Measurements from ENCODE around the gene GNL2.
"Not testable (repeated sequence)": the region's sequence is repeated elsewhere in the genome, so short reads cannot be mapped to it uniquely, and the experiment has no call there.

The GNL2 gene

DNA sequence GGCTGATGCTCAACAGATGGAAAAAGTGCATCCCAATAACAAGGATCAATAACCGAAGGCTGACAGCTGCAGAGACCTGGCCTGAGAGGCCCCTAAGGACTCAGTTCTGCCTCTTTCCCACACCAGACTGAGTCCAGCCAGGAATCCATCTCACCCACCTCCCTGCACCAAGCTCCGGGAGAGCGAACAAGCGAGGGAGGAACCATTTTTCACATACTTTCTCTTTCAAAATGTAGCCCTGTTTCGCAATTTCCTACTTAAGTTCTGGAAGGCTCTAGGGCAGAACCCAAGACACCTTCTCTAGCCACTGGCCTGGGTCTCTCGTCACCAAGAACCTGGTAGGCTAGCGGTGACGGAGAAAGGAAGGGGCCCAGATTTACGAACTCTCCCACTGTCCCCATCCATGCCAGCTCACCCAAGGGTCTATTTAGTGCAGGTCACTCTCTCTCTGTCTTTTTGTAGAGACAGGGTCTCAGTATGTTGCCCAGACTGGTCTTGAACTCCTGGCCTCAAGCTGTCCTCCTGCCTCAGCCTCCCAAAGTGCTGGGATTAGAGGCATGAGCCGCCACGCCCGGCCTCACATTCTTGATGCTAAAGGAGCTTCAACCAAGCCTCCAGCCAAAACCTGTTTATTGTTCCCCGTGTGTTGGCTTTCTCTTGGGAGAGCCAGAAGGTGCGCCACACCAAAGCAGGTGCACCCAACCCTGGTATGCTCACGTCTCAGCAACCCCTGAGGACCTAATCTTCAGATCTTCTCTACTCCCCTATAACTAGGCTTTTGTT lies 10.9 kb upstream of the GNL2 start:
- no peak for DNase-seq

DNA sequence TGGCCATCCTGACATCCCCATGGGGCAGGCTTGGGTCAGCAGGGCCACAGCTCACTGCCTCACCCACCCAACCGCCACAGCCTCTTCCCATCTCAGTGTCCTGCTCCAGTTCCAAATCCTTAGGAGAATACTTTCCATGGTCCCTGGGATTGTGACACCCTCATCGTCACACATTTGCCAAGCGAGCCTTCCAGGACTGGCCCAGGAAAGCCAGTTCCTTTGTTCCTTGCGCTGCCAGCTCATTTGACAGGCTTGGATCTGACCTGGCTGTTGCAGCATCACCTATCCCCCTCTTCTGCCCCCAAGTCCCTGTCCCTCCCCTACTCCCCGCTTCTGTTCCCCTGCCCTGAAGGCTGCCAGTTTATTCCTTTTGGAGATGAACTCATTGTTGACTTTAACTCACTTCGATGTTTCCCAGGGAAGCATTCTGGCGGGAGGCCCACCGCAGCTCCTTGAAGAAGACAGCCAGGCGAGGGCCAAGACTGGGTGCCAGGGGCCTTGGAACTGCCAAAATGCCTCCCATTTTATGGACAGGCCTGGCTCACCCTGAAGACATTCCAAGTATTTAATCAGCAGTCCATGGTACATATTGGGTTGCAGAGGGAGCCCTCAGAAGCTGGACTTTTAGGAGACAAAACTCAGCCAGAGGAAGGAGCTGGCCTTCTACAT lies 10.2 kb upstream of the GNL2 start:
- no peak for DNase-seq

DNA sequence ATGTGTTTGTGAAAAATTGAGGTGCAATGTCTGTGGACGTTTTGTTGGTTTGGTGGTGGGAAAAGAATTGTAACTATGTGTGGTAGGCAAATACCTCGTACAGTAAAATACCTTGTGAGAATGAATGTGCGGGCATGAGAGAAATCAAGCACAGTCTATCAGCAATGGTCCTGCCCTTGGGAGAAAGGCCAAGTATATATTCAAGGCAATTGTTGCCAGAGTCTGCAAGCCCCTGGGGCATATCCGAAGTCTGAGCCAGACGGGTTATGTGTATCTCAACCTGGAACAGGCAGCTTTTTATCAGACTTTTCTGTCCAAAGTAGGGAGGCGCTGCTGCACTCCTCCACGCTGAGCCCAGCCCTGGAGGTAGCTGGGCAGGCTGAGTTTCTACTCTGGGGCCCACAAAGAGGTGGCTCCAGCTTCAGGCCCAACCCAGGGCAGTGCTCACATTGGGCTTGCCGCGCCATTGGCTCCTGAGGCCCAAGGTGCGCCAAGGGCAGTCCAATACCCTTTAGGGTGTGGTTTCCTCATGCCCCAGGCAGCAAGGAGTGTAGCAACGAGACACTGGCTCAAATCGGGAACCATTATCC lies 9.4 kb upstream of the GNL2 start:
- no peak for DNase-seq

DNA sequence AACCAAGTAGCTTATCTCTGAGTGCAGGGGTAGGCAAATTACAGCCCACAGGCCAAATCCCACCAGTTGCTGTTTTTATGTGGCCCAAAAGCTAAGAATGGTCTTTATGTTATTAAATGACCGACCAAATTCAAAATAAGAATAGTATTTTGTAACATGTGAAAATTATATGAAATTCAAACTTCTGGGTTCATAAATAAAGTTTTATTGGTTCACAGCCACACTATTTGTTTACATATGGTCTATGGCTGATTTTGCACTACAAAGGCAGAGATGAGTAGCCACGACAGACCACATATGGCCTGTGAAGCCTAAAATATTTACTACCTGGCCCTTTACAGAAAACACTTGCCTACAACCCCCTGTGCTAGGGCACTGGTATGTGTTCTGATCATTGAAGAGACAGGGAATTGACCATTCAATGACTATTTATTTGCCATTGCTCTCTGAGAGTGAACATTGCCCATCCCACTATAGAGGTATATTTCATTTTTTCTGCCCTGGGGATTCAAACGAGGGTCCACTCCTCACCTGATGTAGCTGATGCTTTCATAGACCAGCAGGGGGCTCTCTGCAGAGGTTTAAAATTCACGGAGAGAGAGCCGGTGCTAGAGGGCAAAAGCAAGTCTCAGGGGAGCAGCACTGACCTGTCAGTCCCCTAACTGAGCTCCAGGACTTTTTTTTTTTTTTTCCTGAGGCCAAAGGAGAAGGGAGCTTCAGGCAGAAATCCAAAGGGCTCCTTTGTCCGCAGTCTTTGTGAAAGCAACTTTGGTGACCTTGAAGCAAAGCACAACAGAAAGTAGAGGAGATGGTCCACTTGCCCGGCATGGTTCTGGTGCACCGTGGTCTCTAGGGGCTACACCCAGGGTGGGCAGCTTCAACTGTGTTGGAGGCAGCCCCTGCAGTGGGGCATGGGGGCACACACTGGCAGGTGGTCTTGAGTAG lies 7.3 kb upstream of the GNL2 start:
- peak; percentile 65 for DNase-seq

DNA sequence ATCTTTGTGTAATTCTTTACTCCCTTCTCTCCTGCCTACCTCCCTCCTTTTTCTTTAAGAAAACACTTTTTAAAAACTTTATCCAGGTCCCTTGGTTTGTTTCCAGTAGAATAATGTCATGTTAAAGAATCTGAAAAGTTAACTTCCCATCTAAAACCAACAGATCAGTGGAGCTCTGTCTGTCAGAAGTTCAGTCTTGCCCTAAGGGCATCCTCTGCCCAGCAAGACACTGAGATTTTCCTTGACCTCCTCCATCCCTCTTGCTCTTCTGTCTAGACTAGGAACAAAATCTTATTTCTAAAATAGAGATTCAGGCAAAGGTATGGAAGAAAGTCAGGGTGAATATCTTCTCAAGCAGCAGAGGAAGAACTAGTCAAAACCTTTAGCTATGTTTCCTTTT lies 5.7 kb upstream of the GNL2 start:
- DNase-seq = no peak

DNA sequence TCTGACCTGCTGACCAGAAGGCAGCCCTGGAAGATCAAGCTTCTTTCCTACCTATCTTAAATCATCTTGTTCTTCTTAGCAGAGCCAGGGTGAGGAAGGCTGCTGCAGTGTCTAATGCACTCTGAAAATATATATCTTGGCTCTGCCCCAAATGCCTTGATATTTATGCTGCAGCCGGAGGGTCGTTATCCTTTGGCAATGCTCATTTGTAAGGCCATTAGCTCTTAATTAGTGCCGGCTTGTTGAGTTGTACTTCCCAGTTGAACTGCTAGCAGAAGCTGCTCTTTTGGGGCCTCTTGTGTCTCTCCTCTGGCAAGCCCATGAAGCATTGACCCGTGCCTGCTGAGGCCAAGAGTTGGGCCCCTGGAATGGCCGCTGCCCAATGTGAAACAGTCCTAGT lies 4.2 kb upstream of the GNL2 start:
- DNase-seq = no peak

DNA sequence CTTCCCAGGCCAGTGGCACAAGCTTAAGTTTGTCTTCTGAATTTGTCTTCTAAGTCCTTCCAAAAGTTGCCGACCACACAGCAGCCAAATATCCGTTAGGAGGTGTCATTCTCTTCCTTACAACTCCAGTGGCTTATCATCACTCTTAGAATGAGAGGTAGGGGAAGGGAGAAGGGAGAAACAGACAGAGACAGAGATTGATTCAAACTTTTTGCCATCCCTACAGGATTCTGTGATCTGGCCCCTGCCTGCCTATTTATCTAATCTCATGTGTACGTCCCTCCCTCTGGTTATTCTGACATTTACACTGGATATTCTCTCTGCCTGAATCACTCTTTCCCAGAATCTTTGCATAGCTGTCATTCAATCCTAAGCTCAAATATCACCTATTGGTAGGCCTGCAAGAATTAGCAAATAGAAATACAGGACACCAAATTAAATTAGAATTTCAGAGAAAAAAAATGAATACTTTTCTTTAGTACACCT lies 488 bp upstream of the GNL2 start:
- DNase-seq = no peak

DNA sequence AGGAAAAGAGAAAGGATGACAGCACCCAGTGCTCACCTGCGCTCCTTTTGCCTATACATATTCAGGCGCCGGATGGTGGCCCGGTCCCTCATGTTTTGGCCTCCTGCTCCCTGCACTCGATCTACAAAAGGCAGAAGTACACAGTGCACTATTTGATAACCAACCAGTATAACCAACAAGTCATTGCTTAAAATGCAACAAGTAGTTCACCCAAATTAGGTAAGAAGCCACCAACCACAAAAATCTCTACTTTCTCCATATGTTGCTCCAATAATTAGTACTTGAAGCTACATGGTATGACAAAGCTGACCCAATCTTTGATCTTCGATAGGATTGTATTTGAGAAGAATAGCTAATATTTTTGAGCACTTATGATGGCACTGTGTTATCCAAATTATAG lies 2.0 kb downstream of the GNL2 start:
- DNase-seq = no peak

DNA sequence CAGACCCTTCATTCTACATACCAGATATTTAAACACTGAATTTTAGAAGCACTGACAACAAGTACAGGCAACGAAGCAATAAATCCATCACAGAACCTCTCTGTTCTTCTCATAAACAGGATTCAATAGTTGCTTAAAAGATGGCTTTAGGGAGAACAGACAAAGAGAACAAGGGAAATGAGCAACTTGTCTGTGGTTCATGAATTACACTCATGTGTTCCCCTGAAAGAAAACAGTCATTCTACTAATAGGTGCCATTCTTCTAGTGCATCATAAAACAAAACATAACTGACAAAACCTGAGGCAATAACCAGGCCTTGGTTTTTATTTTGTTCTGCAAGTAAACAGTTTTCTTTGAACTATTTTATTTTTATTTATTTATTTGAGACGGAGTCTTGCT lies 6.8 kb downstream of the GNL2 start:
- no peak for DNase-seq

DNA sequence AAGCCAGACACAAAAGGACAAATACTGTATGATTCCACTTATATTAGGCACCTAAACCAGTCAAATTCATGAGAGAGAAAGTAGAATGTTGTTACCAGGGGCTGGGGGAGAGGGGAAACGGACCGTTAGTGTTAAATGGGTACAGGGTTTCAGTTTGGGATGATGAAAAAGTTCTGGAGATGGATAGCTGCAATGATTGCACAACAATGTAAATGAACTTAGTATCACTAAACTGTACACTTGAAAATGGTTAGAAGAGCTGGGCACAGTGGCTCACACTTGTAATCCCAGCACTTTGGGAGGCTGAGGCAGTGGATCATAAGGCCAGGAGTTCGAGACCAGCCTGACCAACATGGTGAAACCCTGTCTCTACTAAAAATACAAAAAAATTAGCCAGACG lies 11.2 kb downstream of the GNL2 start:
- DNase-seq = not testable (repeated sequence)

DNA sequence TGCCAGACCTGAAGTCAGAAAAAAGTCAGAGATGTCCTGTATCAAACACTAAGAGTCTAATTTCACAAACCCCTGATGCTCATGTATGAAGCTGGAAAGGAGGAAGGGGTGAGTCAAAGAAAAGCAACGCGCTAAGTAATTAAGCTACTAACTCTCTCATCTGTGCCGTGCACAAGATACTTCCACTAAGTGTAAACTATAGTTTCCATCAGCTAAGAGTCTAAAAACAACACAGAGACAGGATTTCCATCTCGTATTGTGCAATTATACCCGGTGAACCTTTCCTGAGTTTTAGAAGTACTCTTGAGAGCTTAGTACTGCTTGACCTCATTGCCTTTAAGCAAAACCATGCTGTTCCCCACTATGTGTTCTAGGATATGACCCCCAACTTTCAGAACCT lies 20.0 kb downstream of the GNL2 start:
- DNase-seq = no peak

DNA sequence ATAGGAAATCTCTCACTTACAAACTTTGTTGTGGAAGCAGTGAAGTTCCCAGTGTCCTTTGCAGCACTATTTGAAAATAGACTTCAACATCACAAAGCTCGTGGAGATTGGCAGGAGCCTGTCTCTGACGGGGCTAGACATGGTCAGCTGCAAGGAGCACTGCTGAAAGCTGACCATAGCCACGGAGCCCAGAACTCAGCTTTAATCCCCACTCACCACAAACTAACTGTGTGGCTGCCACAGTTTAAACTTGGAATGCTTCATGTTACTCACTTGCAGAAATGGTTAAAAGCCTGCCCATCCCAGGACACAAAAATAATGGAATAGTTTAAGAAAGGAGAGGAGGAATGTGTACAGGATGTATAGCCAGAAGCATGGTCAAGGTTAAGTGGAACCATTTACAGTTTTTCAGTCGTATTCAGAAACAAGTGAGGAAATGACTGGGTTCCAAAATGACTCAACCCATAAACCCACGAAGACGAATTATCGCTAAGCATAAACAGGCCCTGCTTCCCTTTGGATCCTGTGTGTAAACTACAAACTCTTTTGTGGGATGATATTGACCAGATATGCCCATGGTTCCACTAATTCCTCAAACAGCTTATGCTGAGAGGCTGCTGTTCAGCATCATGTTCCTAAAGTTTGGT lies 20.8 kb downstream of the GNL2 start:
- no peak for DNase-seq

DNA sequence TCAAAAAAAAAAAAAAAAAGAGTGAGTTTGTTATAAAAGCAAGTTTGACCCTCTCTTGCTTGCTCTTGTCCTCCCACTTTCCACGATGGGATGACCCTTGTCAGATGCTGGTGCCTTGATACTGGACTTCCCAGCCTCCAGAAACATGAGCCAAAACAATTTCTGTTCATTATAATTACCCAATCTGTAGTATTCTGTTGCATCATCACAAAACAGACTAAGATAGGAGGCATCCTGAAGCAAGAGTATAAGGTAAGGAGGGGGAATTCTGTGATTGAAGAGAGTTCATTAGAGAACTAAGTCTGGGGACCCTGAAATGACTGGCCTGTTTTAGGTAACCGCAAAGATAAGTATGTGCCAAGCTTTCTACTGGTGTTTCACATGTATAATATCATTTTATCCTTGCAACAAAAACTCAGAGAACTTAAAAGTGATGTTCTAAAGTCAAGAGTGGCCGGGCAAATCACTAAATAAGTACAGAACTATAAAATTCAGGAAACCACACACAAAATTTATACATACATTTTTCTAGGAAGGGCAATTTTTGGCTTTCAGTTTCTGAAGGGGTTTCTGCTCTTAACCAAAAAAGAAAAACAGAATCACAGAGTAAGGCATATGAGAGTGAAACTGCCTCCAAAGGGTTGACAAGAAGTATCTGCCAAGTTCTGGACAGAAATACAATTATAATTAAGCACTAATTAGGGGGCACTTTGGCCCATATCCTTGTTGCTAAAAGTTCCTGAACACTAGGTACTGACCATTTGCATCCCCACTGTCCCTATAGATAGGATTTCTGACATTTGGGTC lies 25.0 kb downstream of the GNL2 start:
- no peak for DNase-seq

DNA sequence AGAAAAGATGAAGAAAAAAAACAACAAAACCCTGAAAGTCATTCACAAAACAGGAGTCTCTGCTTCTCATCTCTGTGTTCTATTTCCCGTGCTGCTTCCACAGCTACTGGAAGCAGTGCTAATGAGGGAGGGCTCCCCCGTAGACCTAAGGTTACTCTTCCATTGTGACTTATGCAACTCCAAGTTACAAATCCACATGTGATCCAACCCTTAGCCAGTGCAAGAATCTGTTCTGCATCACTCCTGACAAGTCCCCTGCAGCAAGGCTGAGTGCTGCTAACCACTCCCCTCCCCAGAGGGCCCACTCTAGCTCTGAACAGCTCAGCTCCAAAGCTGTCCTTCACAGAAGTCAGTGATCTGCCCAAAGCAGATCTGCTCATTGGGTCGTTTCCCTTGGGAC lies 28.7 kb downstream of the GNL2 start:
- DNase-seq = no peak

DNA sequence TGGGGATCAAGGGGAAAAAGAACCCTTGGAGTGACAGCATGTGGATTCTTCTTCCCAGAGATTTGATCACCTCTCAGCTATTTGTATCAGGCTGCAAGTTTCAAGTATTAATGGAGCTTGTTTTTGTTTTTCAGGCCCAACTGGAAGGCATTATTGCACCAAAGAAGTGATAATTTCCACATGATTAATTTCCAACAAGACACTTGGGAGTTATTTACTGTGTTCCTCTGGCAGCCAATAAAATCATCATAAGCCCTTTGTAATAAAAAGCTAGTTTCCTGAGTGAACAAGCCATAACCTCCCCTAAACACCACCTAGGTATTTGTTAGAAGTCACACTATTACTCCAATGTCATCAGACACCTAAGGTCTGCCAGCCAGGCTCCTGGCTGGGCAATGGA lies 30.8 kb downstream of the GNL2 start:
- DNase-seq = no peak

DNA sequence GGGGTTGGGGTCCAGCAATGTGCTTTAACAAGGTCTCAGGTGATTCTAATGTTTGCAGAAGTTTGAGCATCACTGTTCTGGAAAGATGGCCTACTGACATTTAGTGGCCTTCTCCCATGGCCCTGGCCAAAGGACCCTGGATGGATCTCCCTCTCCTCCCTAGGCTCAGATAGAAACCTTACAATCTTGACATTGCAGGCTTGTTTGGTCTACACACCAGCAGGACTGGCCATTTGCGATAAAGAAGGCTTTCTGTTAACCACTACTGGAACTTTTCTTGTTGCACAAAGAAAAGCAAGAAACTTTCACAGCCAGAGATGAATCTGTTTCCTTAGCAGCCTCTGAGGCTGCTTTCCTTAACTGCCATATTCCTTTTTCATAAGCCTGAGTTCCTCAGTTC lies 32.8 kb downstream of the GNL2 start:
- no peak for DNase-seq

DNA sequence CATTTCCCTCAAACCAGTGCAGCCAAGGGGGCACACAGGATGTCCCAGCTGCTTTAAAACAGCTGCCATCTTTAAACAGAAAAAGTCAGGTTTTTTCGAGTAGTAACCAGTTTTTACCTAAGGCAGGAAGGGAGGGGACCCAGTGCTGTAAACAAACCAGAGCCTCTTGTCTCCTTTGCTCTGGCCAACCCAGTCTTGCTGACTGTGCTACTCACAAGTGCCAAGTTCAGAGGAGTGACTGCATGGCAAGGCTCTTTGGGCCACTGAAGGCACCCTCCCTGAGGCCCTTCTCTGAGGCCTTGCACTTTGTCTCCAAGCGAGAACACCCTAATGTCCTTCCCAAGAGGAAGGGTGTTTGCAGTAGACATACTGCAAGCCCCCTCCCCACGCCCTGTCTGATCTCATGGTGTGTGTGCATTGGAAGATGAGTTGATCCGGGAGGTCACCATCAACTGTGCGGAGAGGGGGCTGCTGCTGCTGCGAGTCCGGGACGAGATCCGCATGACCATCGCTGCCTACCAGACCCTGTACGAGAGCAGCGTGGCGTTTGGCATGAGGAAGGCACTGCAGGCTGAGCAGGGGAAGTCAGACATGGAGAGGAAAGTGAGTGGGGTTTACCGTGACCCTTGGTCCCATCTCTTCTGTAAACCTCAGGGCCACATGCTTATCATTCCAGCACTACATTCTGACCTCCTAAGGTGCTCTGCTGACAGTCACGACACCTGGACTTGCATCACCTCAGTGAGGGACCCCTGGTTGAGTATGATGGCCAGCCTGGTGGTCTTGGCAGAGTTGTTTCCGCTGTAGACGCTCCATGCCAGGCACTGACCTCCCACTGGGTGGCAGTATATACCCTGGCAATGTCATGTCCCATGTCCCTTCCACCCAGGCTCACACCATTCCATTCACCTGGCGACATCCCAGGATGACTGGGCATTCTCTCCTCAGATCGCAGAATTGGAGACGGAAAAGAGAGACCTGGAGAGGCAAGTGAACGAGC lies 34.3 kb downstream of the GNL2 start:
- peak; percentile 35 for DNase-seq

DNA sequence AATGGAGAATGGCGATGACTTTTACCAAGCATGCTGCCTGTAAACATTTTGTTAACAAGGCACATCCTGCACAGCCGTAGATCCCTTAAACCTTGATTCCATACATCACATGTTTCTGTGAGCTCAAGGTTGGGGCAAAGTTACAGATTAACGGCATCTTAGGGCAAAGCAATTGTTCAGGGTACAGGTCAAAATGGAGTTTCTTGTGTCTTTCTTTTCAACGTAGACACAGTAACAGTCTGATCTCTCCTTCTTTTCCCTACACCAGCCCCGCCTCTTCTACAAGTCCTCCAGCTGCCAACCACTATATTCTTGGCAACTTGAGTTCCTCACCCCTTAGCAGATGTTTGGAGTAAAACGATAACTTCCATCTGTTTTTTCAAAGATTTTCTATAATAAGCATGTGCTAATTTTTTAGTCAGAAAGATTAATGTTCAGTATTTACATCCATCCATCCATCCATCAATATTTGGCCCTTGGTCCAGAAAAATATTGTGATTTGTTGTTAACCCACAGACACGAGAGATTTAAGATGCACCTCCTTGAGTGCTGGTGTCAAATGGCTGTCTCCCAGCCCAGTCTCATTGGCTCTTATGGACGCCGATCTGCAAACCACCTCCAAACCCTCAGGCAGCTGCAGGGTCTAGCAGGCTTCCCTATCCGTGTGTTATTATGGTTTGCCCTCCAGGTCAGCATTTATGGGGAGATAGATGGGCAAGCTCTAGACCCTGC lies 35.2 kb downstream of the GNL2 start:
- DNase-seq = no peak

DNA sequence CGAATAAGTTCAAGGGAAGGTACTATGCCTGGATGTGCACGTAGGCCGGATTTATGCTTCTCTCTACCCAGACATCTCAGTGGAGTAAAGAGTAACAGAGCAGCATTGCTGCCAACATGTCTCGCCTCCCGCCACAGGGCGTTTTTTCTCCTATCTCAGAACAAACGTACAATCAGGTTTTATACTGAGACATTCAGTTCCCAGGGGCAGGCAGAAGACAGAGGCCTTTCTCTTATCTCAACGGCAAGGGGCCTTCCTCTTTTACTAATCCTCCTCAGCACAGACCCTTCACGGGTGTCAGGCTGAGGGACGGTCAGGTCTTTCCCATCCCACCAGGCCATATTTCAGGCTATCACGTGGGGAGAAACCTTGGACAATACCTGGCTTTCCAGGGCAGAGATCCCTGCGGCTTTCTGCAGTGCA lies 35.8 kb downstream of the GNL2 start:
- not testable (repeated sequence) for DNase-seq

DNA sequence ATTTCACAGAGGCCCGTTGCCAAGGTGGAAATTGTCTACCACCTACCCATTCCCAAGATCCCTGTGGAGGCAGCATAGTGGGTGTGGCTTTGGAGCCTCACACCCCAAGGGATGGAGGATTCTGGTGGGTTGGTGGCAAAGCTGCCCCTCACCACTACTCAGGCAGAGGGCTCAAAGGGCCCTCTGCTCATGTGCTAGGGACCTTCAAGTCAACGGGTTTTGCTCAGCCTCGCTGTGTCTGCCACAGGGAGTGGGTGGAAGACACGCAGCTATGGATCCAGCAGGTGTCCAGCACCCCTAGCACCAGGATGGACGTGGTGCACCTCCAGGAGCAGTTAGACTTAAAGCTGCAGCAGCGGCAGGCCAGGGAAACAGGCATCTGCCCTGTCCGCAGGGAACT lies 36.7 kb downstream of the GNL2 start:
- DNase-seq = no peak

All from CD4-positive, alpha-beta T cell treated with Interleukin-21 for 1 hour (primary cell).